Naive thymus-derived CD4-positive, alpha-beta T cell (primary cell): Measurements from ENCODE around the gene CTNNBIP1. TPM values are rescaled to one million over a fixed set of nuclear protein-coding genes. Genes with fewer than 3 reads are reported as not detected.

Source experiments
- ATAC-seq: fragments of 150-1000 bp; cut with Tn5 transposase; 2 replicates; pipeline ENCODE4 v1.10.0; 2021; ENCODE audit warnings: mild to moderate bottlenecking, moderate library complexity
- CTCF ChIA-PET: fragments of 350-600 bp; sonication (Branson Sonifier 250); formaldehyde crosslinking; loops from one replicate; lab custom pipeline; 2021; ENCODE audit warnings: antibody characterized with exemption; lab: Charles Lee
- POLR2A ChIA-PET: fragments of 350-600 bp; sonication (Branson Sonifier 250); formaldehyde crosslinking; loops from one replicate; lab custom pipeline; 2021; ENCODE audit warnings: antibody characterized with exemption, inconsistent platforms; lab: Charles Lee
- DNase-seq, 9 donors: peaks; one replicate each; pipeline versions ENCODE4 v3.0.0 to v3.0.0-alpha.2; 2020 to 2022; ENCODE audit warnings: mixed read lengths in 1 of 9
- H3K27ac ChIP-seq: one replicate; pipeline ENCODE4 v1.7.0; 2013; ENCODE audit warnings: mild to moderate bottlenecking, low read depth, low read length, moderate library complexity
- H3K27me3 ChIP-seq, 2 donors: one replicate each; pipeline ENCODE4 v1.7.0; 2013; ENCODE audit warnings: low read length in 2 of 2, mild to moderate bottlenecking in 2 of 2, moderate library complexity in 2 of 2; ENCODE audit not compliant: control insufficient read depth in 2 of 2, insufficient read depth in 2 of 2
- H3K36me3 ChIP-seq, 3 experiments: 1 replicate in 2 of 3; 2 replicates in 1 of 3; pipeline ENCODE4 v1.7.0; 2013; ENCODE audit warnings: low read length in 3 of 3, mild to moderate bottlenecking in 3 of 3, moderate library complexity in 1 of 3; ENCODE audit not compliant: insufficient read depth in 3 of 3, control insufficient read depth in 2 of 3
- H3K4me1 ChIP-seq, 2 donors: one replicate each; pipeline ENCODE4 v1.7.0; 2013; ENCODE audit warnings: low read length in 2 of 2, mild to moderate bottlenecking in 2 of 2, moderate library complexity in 1 of 2; ENCODE audit not compliant: control insufficient read depth in 2 of 2, insufficient read depth in 2 of 2
- H3K4me3 ChIP-seq: 2 replicates; pipeline ENCODE4 v1.7.0; 2013; ENCODE audit warnings: mild to moderate bottlenecking, low read length
- H3K9me3 ChIP-seq, 3 experiments: 1 replicate in 2 of 3; 2 replicates in 1 of 3; pipeline ENCODE4 v1.7.0; 2013; ENCODE audit warnings: low read length in 3 of 3; ENCODE audit not compliant: control insufficient read depth in 2 of 3
- H3K27ac Mint-ChIP-seq, 9 donors: one replicate each; pipeline ENCODE4 v1.8.0; 2020 to 2022; ENCODE audit warnings: mixed read lengths in 9 of 9, mild to moderate bottlenecking in 8 of 9, moderate library complexity in 5 of 9, inconsistent platforms in 2 of 9
- H3K27me3 Mint-ChIP-seq, 5 donors: one replicate each; pipeline ENCODE4 v1.8.0; 2021 to 2022; ENCODE audit warnings: mixed read lengths in 5 of 5, mild to moderate bottlenecking in 1 of 5
- H3K36me3 Mint-ChIP-seq, 5 donors: one replicate each; pipeline ENCODE4 v1.8.0; 2020 to 2022; ENCODE audit warnings: mixed read lengths in 5 of 5, mild to moderate bottlenecking in 3 of 5, inconsistent platforms in 1 of 5
- H3K4me1 Mint-ChIP-seq, 7 donors: one replicate each; pipeline ENCODE4 v1.8.0; 2020 to 2022; ENCODE audit warnings: mixed read lengths in 7 of 7, mild to moderate bottlenecking in 3 of 7, inconsistent platforms in 1 of 7
- H3K4me3 Mint-ChIP-seq, 10 donors: one replicate each; pipeline ENCODE4 v1.8.0; 2020 to 2022; ENCODE audit warnings: mild to moderate bottlenecking in 10 of 10, mixed read lengths in 10 of 10, moderate library complexity in 6 of 10, inconsistent platforms in 2 of 10
- H3K9me3 Mint-ChIP-seq, 11 donors: one replicate each; pipeline ENCODE4 v1.8.0; 2020 to 2022; ENCODE audit warnings: mixed read lengths in 11 of 11, mild to moderate bottlenecking in 4 of 11, inconsistent platforms in 1 of 11, moderate library complexity in 1 of 11
- intact Hi-C, 2 donors: fragments of 100-400 bp; cut with micrococcal nuclease; formaldehyde crosslinking; loops; one replicate each; pipeline ENCODE4 v1.15.1; 2023
- polyA plus RNA-seq, 2 donors: library from polyadenylated mRNA; unstranded; fragments of 300-500 nt; fragmentation: Illumina TruSeq; gene quantifications; one replicate each; pipeline ENCODE4 v1.2.3, GENCODE V29; 2021
- total RNA-seq, 6 experiments: library from RNA in 5 of 6; stranded (reverse) in 5 of 6; gene quantifications; 1 replicate in 5 of 6; 2 replicates in 1 of 6; pipeline ENCODE4 v1.2.3 and lab custom pipeline; 2021 to 2026

Gene CTNNBIP1
- total and polyA plus RNA-seq, 7 experiments from 2014 or later, result 5.3 to 17.2 (median 7.2) TPM

DNA sequence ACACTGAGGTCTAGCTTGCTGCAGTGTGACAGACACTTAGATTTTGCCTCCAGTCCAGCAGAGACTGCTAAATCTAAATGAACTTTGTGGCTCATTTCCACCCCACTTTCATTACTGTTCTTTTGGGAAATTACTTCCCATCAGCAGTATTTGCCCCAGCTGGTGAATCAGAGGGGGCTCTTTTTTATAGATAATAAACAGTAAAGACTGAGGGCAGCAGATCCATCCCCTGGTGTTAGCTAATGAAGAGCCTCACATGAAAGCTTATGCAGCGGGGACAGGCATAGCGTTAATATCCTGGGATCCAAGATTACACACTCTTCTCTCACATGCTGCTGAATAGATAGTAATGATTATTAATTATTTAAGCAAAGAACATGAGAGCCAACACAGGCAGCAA lies 6.4 kb upstream of the CTNNBIP1 start:
- H3K4me3 ChIP-seq, result no peak overlapping the region
- ChIA-PET CTCF (interaction anchor here (0.7 to 2.0 kb wide), 2 partner anchors 42 to 136 kb away, joined by 3 to 7 read pairs; no protein-coding TSS in a partner anchor), POLR2A (no interaction called here)
- Mint-ChIP-seq H3K4me3 (no peak overlapping the region), H3K27ac (peak overlapping the region in 1 of 9 donors; percentile 46), H3K27me3 (peaks cover 0 to 19% (median 0%) of the 10 kb centered on the region in 5 donors), H3K36me3 (no peaks in the 10 kb centered on the region), H3K4me1 (peaks cover 6 to 14% (median 8%) of the 10 kb centered on the region in 7 donors), H3K9me3 (no peaks in the 10 kb centered on the region)
- DNase-seq (no peak), ATAC-seq (no peak)
- peaks cover 0 to under 1% of the 10 kb centered on the region in 2 donors for H3K4me1 ChIP-seq
- no peak overlapping the region for H3K27ac ChIP-seq
- intact Hi-C loops, result loop anchor here in 1 of 2 donors (10.0 kb wide), 1 partner anchor 1098 kb away; the partner anchor contains the start of gene TARDBP
- no peaks in the 10 kb centered on the region for H3K9me3 ChIP-seq
- no peaks in the 10 kb centered on the region for H3K27me3 ChIP-seq
- no peaks in the 10 kb centered on the region for H3K36me3 ChIP-seq

DNA sequence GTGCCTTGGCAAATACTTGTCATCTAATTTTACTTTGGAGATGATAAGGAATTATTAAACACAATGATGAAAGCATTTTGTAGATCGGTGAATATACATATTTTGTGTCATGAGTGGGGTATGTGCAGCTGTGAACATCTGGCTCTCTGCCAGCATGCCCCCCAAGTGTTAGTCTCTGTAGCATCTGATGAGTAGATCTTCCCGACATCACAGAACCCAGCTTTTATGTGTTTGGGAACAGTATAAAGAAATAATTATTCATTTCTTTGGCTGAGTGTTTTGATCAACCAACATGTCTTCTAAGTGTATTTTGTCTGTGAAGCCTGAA lies 4.5 kb upstream of the CTNNBIP1 start:
- POLR2A ChIA-PET, result no interaction called here
- CTCF ChIA-PET, result interaction anchor here (0.6 kb wide), 1 partner anchor 298 kb away, joined by 3 read pairs; no protein-coding TSS in a partner anchor

DNA sequence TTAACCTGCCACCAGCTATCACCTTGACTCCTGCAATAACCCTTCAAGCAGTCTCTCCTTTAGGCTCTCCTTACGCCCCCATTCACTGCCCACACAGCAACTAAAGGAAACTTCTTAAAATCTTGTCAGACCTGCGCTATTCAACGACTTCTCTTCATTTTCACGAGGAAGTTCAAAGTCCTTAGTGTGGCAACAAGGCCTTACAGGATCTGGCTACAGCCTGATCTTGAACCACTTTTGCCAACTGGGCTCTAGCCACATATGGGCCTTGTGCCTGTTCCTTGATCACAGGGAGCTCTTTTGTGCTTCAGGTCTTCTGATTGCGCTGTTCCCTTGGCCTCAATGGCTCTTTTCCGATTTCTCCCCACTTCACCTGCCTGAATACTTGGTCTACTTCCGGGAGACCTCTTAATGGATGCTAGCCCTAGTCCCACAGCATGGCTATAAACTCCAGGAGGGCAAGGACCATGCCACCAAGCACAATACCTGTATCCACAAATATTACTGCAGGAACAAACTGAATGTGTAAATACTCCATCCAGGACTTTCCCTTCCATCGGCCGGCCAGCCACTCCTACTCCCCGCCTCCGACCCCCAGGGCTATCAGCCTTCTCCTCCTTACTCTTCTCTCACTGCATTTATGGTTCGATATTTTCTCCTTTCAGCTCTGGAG lies 2.3 kb upstream of the CTNNBIP1 start:
- H3K4me1 ChIP-seq, result peaks cover 13 to 15% of the 10 kb centered on the region in 2 donors
- peak overlapping the region; percentile 35 to 75 (median 62) for H3K4me3 Mint-ChIP-seq
- H3K36me3 ChIP-seq, result peaks cover 0 to 3% (median 0%) of the 10 kb centered on the region in 3 experiments
- ATAC-seq (no peak), DNase-seq (no peak)
- peak overlapping the region; percentile 9 to 94 (median 82) for H3K27ac Mint-ChIP-seq
- H3K27ac ChIP-seq, result peak overlapping the region; percentile 49
- intact Hi-C loops, result loop anchor here (5.0 to 10.0 kb wide), 2 partner anchors 1100 to 1102 kb away; partner anchors contain the start of gene TARDBP (in 2 of the 2)
- ChIA-PET CTCF (no interaction called here), POLR2A (interaction anchor here (0.6 to 1.6 kb wide), 2 partner anchors 31 to 95 kb away, joined by 3 to 6 read pairs; partner anchors contain the start of genes LZIC and NMNAT1)
- H3K9me3 ChIP-seq, result no peaks in the 10 kb centered on the region
- no peaks in the 10 kb centered on the region for H3K36me3 Mint-ChIP-seq
- no peaks in the 10 kb centered on the region for H3K27me3 ChIP-seq
- H3K9me3 Mint-ChIP-seq, result no peaks in the 10 kb centered on the region
- peaks cover 25 to 36% (median 30%) of the 10 kb centered on the region in 7 donors for H3K4me1 Mint-ChIP-seq
- peaks cover 0 to 15% (median 0%) of the 10 kb centered on the region in 5 donors for H3K27me3 Mint-ChIP-seq
- no peak overlapping the region for H3K4me3 ChIP-seq

More for the DNA sequence above, 4.5 kb upstream of the CTNNBIP1 start:
- Histone ChIP-seq H3K36me3 (peaks cover 0 to 2% (median 0%) of the 10 kb centered on the region in 3 experiments), H3K4me1 (peaks cover 4 to 5% of the 10 kb centered on the region in 2 donors), H3K27me3 (no peaks in the 10 kb centered on the region), H3K27ac (no peak overlapping the region), H3K4me3 (no peak overlapping the region), H3K9me3 (no peaks in the 10 kb centered on the region)
- Mint-ChIP-seq H3K27me3 (peaks cover 0 to 19% (median 0%) of the 10 kb centered on the region in 5 donors), H3K4me1 (peaks cover 11 to 23% (median 18%) of the 10 kb centered on the region in 7 donors), H3K9me3 (no peaks in the 10 kb centered on the region), H3K27ac (peak overlapping the region in 5 of 9 donors; percentile 11 to 68 (median 54)), H3K4me3 (no peak overlapping the region), H3K36me3 (no peaks in the 10 kb centered on the region)
- ATAC-seq (no peak), DNase-seq (no peak)
- intact Hi-C loops, result loop anchor here (5.0 to 10.0 kb wide), 2 partner anchors 1098 to 1100 kb away; partner anchors contain the start of gene TARDBP (in 2 of the 2)

DNA sequence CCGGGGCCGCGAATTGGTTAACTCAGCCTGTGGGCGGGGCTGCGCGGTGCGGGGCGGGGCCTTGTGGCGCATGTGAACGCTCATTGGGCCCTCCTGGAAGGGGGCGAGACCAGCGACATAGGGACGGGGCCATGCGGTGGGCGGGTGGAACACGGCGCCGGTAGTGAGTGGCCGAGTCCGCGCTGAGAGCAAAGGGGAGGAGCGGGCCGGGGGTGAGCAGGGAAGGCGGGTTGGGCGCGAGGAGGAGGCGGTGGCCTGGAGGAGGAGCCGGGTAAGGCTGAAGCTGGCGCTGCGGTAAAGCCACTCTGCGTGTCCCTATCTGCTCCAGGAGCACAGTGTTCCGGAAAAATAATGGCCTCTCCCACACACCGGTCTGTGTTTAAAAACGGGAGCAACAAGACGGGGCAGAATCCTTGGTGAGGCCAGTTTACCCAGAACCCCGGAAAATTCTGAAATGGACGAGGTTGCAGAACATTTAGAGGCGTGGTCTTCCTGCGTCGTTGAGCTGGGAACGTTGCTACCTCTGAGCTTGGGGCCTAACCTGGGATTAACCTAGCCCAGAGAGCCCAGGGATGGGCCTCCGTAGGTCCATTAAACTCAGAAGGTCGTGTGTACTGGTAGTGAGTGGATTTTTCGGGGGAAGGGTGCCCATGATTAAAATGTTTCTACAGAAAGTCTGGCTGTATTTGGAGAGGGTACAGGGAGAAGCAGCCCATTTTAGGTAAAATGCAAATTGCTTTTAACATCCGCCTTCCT lies 532 bp upstream of the CTNNBIP1 start:
- H3K27ac Mint-ChIP-seq, result peak overlapping the region; percentile 84 to 98 (median 97)
- H3K9me3 ChIP-seq, result no peaks in the 10 kb centered on the region
- H3K4me3 ChIP-seq, result peak overlapping the region; percentile 89
- peaks cover 0 to 10% (median 0%) of the 10 kb centered on the region in 5 donors for H3K27me3 Mint-ChIP-seq
- H3K36me3 Mint-ChIP-seq, result no peaks in the 10 kb centered on the region
- CTCF ChIA-PET, result interaction anchor here (0.6 to 1.0 kb wide), 3 partner anchors 32 to 282 kb away, joined by 3 to 4 read pairs (median 4); partner anchors contain the start of genes LZIC and NMNAT1
- H3K36me3 ChIP-seq, result peaks cover 0 to 3% (median 0%) of the 10 kb centered on the region in 3 experiments
- H3K4me1 ChIP-seq, result peaks cover 13 to 15% of the 10 kb centered on the region in 2 donors
- H3K9me3 Mint-ChIP-seq, result no peaks in the 10 kb centered on the region
- peak; percentile 95 for ATAC-seq
- H3K4me1 Mint-ChIP-seq, result peaks cover 25 to 43% (median 31%) of the 10 kb centered on the region in 7 donors
- peak overlapping the region; percentile 75 for H3K27ac ChIP-seq
- peak overlapping the region; percentile 88 to 98 (median 96) for H3K4me3 Mint-ChIP-seq
- intact Hi-C loops, result loop anchor here (1.0 to 10.0 kb wide), 20 partner anchors 33 to 1104 kb away; partner anchors contain the start of genes LZIC (in 2 of the 2), NMNAT1 (in 2 of the 2), SLC25A33 (in 2 of the 2) and TARDBP (in 2 of the 2)
- no peaks in the 10 kb centered on the region for H3K27me3 ChIP-seq
- DNase-seq, result peak; percentile 99 to 100 (median 100)
- POLR2A ChIA-PET, result interaction anchor here (0.9 to 1.3 kb wide), 6 partner anchors 18 to 1999 kb away, joined by 3 to 9 read pairs (median 3); partner anchors contain the start of genes LZIC, NMNAT1 and UBE4B

DNA sequence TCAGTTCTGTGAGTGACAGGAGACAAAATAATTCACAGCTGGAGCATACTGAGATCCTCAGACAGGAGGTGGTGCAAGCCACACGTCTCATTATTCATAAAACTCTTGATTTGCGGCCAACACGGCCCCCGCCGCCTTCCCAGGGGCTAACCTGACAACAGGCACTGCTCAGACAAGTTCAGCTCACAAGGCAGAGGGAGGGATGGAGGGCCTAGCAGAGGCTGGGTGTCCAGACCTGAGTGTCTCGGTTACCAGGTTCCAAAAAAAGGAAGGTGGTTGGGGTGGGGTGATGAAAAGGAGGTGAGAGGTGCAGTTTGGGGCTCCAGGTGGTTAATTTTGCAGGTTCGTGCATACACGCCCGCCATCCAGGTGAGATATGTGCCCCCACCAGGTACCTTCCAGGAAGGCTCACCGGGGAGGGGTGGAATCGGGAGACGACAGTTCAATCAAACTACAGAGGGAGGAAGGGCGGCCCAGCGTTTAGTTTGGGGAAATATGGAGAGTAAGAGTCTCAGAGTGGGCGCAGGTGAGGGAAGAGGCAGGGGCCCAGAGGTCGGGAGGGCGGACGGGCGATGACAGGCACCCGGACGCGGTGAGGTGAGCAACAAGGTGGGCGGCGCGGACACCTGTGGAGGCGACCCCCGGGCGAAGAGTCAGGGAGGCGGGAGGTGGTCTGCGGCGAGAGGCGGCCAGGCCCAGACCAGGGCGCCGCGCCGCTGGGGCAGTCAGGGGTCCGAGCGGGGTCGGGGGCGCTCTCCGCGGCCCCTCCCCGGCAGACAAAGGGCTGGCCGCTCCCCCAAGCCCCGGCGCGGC lies 629 bp downstream of the CTNNBIP1 start:
- Histone ChIP-seq H3K36me3 (peaks cover 0 to 3% (median 0%) of the 10 kb centered on the region in 3 experiments), H3K9me3 (no peaks in the 10 kb centered on the region), H3K4me1 (peaks cover 13 to 15% of the 10 kb centered on the region in 2 donors), H3K27me3 (no peaks in the 10 kb centered on the region), H3K27ac (peak overlapping the region; percentile 72), H3K4me3 (peak overlapping the region; percentile 74)
- H3K4me3 Mint-ChIP-seq, result peak overlapping the region; percentile 85 to 100 (median 95)
- DNase-seq, result peak in 8 of 9 donors; percentile 4 to 44 (median 18)
- POLR2A ChIA-PET, result interaction anchor here (0.8 to 0.9 kb wide), 2 partner anchors 8 to 32 kb away, joined by 3 read pairs; no protein-coding TSS in a partner anchor
- H3K27ac Mint-ChIP-seq, result peak overlapping the region; percentile 69 to 93 (median 86)
- peaks cover 0 to 1% (median 0%) of the 10 kb centered on the region in 5 donors for H3K36me3 Mint-ChIP-seq
- ATAC-seq, result no peak
- no peaks in the 10 kb centered on the region for H3K9me3 Mint-ChIP-seq
- H3K4me1 Mint-ChIP-seq, result peaks cover 25 to 44% (median 35%) of the 10 kb centered on the region in 7 donors
- intact Hi-C loops, result loop anchor here (1.0 to 10.0 kb wide), 20 partner anchors 34 to 1105 kb away; partner anchors contain the start of genes LZIC (in 2 of the 2), NMNAT1 (in 2 of the 2), SLC25A33 (in 2 of the 2) and TARDBP (in 2 of the 2)
- H3K27me3 Mint-ChIP-seq, result peaks cover 0 to 5% (median 0%) of the 10 kb centered on the region in 5 donors
- CTCF ChIA-PET, result interaction anchor here (0.5 to 0.6 kb wide), 2 partner anchors 35 to 129 kb away, joined by 4 to 7 read pairs; no protein-coding TSS in a partner anchor
